Smooth muscle cell (in vitro differentiated cells): ENCODE data around the gene GRIK1. TPM values are rescaled to one million over a fixed set of nuclear protein-coding genes. Genes with fewer than 3 reads are reported as not detected.

Source experiments
- DNase-seq: peaks from one replicate; lab custom pipeline; 2025; ENCODE audit not compliant: unreplicated experiment; lab: John Stamatoyannopoulos, UW
- H2AFZ ChIP-seq: fragments of 200-600 bp; sonication (generic); 2 replicates; pipeline ENCODE4 v1.6.0; 2016; ENCODE audit warnings: antibody characterized with exemption, low read depth, mild to moderate bottlenecking
- H3F3A ChIP-seq: fragments of 200-600 bp; sonication (generic); 2 replicates; pipeline ENCODE4 v1.6.0; 2017; ENCODE audit warnings: antibody characterized with exemption, low read depth
- H3K27ac ChIP-seq: fragments of 200-600 bp; sonication (generic); 2 replicates; pipeline ENCODE4 v1.5.1; 2016; ENCODE audit warnings: low read depth, mild to moderate bottlenecking
- H3K27me3 ChIP-seq: fragments of 200-600 bp; sonication (generic); 2 replicates; pipeline ENCODE4 v1.6.1; 2016; ENCODE audit warnings: low read depth, mild to moderate bottlenecking
- H3K36me3 ChIP-seq: fragments of 200-600 bp; sonication (generic); 2 replicates; pipeline ENCODE4 v1.5.1; 2016; ENCODE audit warnings: low read depth
- H3K4me1 ChIP-seq: fragments of 200-600 bp; sonication (generic); 2 replicates; pipeline ENCODE4 v1.5.1; 2016; ENCODE audit warnings: low read depth
- H3K4me2 ChIP-seq: fragments of 200-600 bp; sonication (generic); 2 replicates; pipeline ENCODE4 v1.6.0; 2016; ENCODE audit warnings: mild to moderate bottlenecking
- H3K4me3 ChIP-seq: fragments of 200-600 bp; sonication (generic); 2 replicates; pipeline ENCODE4 v1.5.1; 2016; ENCODE audit warnings: mild to moderate bottlenecking
- H3K79me2 ChIP-seq: fragments of 200-600 bp; sonication (generic); 2 replicates; pipeline ENCODE4 v1.6.0; 2016; ENCODE audit warnings: low read depth, mild to moderate bottlenecking
- H3K9ac ChIP-seq: fragments of 200-600 bp; sonication (generic); 2 replicates; pipeline ENCODE4 v1.6.0; 2016; ENCODE audit warnings: low read depth
- H3K9me3 ChIP-seq: fragments of 200-600 bp; sonication (generic); replicated peaks from 2 replicates; pipeline ENCODE4 v1.5.1; 2016; ENCODE audit warnings: low read depth
- H4K20me1 ChIP-seq: fragments of 200-600 bp; sonication (generic); 2 replicates; pipeline ENCODE4 v1.6.0; 2016; ENCODE audit warnings: low read depth
- whole genome bisulfite sequencing: methylation state at CpG from one replicate; pipeline ENCODE4 v1.1.7; 2016; ENCODE audit warnings: low lambda C conversion rate; 5-methylcytosine and 5-hydroxymethylcytosine counted together
- polyA plus RNA-seq: library from polyadenylated mRNA; unstranded; fragments of >200 nt; fragmentation: Nextera tagmentation; extraction: Ambion mirVana; gene quantifications from 2 replicates; pipeline ENCODE4 v1.2.1, GENCODE V29; 2016
- total RNA-seq: library from RNA; depleted of rRNA; stranded (reverse); fragments of >200 nt; gene quantifications from 2 replicates; pipeline ENCODE4 v1.2.3, GENCODE V29; 2014
- TF ChIP-seq, protein P1 (sequence below): fragments of 200-600 bp; sonication (generic); IDR thresholded peaks from 2 replicates; pipeline ENCODE4 v1.5.1; 2017; ENCODE audit warnings: borderline replicate concordance, mild to moderate bottlenecking, antibody characterized with exemption; ENCODE audit not compliant: insufficient read depth, poor library complexity, severe bottlenecking

Gene GRIK1
- total and polyA plus RNA-seq, 2 experiments from 2014 or later: 0.09 TPM; not detected in 1

DNA sequence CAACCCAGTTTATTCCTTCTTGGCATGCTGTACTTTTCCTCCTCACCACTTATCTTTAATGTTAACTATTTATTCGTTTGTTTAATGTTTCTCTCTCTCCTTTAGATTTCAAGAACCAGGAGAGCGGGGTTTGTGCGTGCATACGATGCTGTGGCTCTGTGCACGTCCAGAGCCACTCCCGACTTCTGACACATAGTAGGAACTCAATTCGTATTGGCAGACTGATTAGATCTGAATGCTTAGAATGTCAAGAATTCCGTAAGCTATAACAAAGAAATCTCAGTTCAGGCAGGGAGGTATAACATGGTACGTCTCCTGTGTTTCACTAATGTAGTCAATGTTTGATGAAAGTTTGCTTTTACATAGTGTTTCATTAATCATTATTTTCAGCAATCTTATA is 7.3 kb upstream of the GRIK1 start:
- no peaks in the 10 kb centered on the region for H3K9me3 ChIP-seq
- no peaks in the 10 kb centered on the region for H3K36me3 ChIP-seq
- H3F3A ChIP-seq: no peaks in the 10 kb centered on the region
- H4K20me1 ChIP-seq: no peaks in the 10 kb centered on the region
- peaks cover 11% of the 10 kb centered on the region for H3K27me3 ChIP-seq
- no peaks in the 10 kb centered on the region for H3K79me2 ChIP-seq
- 69% methylated on average over 9 of the region's 9 CpGs for WGBS
- H3K4me3 ChIP-seq: no peak overlapping the region
- no peak overlapping the region for H3K27ac ChIP-seq
- no peak overlapping the region for H2AFZ ChIP-seq
- H3K4me1 ChIP-seq: no peaks in the 10 kb centered on the region
- TF ChIP-seq, protein P1, sequence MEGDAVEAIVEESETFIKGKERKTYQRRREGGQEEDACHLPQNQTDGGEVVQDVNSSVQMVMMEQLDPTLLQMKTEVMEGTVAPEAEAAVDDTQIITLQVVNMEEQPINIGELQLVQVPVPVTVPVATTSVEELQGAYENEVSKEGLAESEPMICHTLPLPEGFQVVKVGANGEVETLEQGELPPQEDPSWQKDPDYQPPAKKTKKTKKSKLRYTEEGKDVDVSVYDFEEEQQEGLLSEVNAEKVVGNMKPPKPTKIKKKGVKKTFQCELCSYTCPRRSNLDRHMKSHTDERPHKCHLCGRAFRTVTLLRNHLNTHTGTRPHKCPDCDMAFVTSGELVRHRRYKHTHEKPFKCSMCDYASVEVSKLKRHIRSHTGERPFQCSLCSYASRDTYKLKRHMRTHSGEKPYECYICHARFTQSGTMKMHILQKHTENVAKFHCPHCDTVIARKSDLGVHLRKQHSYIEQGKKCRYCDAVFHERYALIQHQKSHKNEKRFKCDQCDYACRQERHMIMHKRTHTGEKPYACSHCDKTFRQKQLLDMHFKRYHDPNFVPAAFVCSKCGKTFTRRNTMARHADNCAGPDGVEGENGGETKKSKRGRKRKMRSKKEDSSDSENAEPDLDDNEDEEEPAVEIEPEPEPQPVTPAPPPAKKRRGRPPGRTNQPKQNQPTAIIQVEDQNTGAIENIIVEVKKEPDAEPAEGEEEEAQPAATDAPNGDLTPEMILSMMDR: no peak
- no peak overlapping the region for H3K4me2 ChIP-seq
- no peak for DNase-seq
- no peak overlapping the region for H3K9ac ChIP-seq

DNA sequence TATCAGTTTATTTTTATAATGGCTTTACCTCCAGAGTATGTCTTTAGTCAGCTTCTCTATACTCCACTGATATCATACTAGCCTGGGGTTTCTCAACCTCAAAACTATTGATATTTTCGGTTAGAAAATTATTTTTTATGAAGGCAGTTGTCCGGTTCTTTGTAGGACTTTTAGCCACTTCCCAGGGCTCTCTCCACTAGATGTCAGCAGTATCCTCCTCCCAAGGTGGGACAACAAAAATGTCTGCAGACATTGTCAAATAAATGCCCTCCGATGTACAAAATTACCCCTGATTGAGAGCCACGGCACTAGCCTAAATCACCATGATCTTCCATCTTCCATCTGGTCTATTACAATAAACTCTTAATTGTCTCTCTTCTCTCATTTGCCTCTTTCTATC is 4.1 kb upstream of the GRIK1 start:
- Histone ChIP-seq H3K9me3 (no peaks in the 10 kb centered on the region), H3K4me1 (no peaks in the 10 kb centered on the region), H3K9ac (no peak overlapping the region), H3K36me3 (no peaks in the 10 kb centered on the region), H3K4me3 (no peak overlapping the region), H3K79me2 (no peaks in the 10 kb centered on the region), H3K4me2 (no peak overlapping the region), H3K27ac (no peak overlapping the region), H3F3A (no peaks in the 10 kb centered on the region), H2AFZ (no peak overlapping the region), H3K27me3 (peaks cover 42% of the 10 kb centered on the region), H4K20me1 (no peaks in the 10 kb centered on the region)
- DNase-seq: no peak
- WGBS: 75% methylated on average over 4 of the region's 4 CpGs
- TF ChIP-seq, protein P1: no peak

DNA sequence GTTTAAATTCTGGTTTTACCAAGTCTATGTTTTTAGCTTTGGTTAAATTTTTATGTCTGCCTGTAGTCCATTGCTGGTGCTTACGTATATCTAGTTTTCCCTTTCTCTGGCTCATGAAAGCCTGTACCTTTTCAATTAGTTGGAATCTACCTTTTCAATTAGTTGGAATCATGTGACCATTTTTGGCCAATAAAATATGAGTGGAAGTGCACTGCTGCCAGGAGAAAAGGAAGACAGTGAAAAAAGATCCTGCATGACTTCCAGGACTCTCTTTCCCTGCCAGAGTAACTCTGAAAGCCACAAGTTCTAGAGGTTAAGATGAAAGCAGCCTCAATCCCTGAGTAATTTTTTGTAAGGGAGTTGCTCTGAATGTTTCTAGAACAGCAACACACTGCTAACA is 2.2 kb upstream of the GRIK1 start:
- Histone ChIP-seq H3K4me2 (no peak overlapping the region), H3K27ac (no peak overlapping the region), H3K4me3 (no peak overlapping the region), H3K9ac (no peak overlapping the region), H2AFZ (no peak overlapping the region), H4K20me1 (no peaks in the 10 kb centered on the region), H3K36me3 (no peaks in the 10 kb centered on the region), H3K27me3 (peaks cover 61% of the 10 kb centered on the region), H3K4me1 (no peaks in the 10 kb centered on the region), H3F3A (no peaks in the 10 kb centered on the region), H3K79me2 (no peaks in the 10 kb centered on the region), H3K9me3 (no peaks in the 10 kb centered on the region)
- DNase-seq: no peak
- WGBS: 92% methylated on average over 1 of the region's 1 CpG
- TF ChIP-seq, protein P1: no peak

DNA sequence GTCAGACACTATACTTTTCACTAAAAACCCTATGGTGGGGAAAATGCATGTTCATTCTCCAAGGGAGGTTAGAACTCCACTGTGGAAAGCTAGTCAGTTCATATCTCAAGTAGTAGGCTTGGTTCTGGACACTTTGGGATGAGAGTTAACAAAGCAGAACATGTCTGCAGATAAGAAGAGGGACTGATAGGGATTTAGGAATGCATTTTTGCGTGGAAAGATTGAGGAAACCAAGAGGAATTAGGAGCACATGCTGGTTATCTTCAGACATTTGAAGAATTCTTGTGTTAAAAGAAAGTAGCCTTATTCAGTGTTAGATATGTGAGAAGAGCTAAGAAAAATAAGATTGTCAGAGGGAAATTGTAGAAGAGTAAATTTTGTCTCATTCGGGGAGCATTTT is 1.2 kb upstream of the GRIK1 start:
- no peak overlapping the region for H3K4me2 ChIP-seq
- no peaks in the 10 kb centered on the region for H4K20me1 ChIP-seq
- H3K4me1 ChIP-seq: no peaks in the 10 kb centered on the region
- H3K36me3 ChIP-seq: no peaks in the 10 kb centered on the region
- no peak overlapping the region for H2AFZ ChIP-seq
- H3K4me3 ChIP-seq: no peak overlapping the region
- H3K79me2 ChIP-seq: no peaks in the 10 kb centered on the region
- no peaks in the 10 kb centered on the region for H3F3A ChIP-seq
- no peak overlapping the region for H3K9ac ChIP-seq
- H3K27ac ChIP-seq: no peak overlapping the region
- H3K9me3 ChIP-seq: no peaks in the 10 kb centered on the region
- TF ChIP-seq, protein P1: no peak
- no peak for DNase-seq
- H3K27me3 ChIP-seq: peaks cover 69% of the 10 kb centered on the region
- WGBS: 44% methylated on average over 2 of the region's 2 CpGs
